HEK293T (cell line): Measurements from ENCODE around the gene PXDN.

Experiments used
- FOXK2 ChIP-seq: fragments of 450-650 bp; IDR thresholded peaks from 2 replicates; pipeline ENCODE4 v1.6.1; 2016; ENCODE audit warnings: mild to moderate bottlenecking
- FOXM1 ChIP-seq: fragments of 450-650 bp; IDR thresholded peaks from 2 replicates; pipeline ENCODE4 v1.6.1; 2017; ENCODE audit warnings: mild to moderate bottlenecking, borderline replicate concordance
- ZNF384 ChIP-seq: fragments of 450-650 bp; IDR thresholded peaks from 2 replicates; pipeline ENCODE4 v1.6.1; 2016

- no peak for TF ChIP-seq FOXM1
- TF ChIP-seq FOXK2: no peak
- TF ChIP-seq ZNF384: no peak
Measured at GRCh38 chr2:1780693-1781092, 36.4 kb upstream of the PXDN start.
